Caco-2 (cell line): Measurements from ENCODE around the gene ARNT2. TPM values are rescaled to one million over a fixed set of nuclear protein-coding genes. Genes with fewer than 3 reads are reported as not detected.

ENCODE experiments used
- BruUV-seq: library from RNA; stranded (reverse); fragments of 400-500 nt; replicated peaks from 2 replicates; lab custom pipeline; 2021; lab: Mats Ljungman, UMichigan
- CTCF ChIA-PET: fragments of 300-600 bp; sonication (Branson Sonifier 250); formaldehyde crosslinking; loops from one replicate; lab custom pipeline; 2022; ENCODE audit warnings: antibody characterized with exemption; lab: Charles Lee
- POLR2A ChIA-PET: fragments of 300-600 bp; sonication (Branson Sonifier 250); formaldehyde crosslinking; loops from one replicate; lab custom pipeline; 2022; ENCODE audit warnings: antibody characterized with exemption; lab: Charles Lee
- DNase-seq, 2 experiments: peaks; one replicate each; pipeline versions ENCODE4 v3.0.0 to v3.0.0-alpha.2; 2020 to 2022
- H3K27me3 ChIP-seq: replicated peaks from 2 replicates; pipeline ENCODE4 v1.6.0; 2011; ENCODE audit warnings: low read length; ENCODE audit not compliant: control insufficient read depth, insufficient read depth
- H3K36me3 ChIP-seq: 2 replicates; pipeline ENCODE4 v1.5.1; 2011; ENCODE audit warnings: low read length; ENCODE audit not compliant: control insufficient read depth, insufficient read depth
- H3K4me1 ChIP-seq: fragments of 250-450 bp; sonication (Bioruptor Pico); 2 replicates; pipeline ENCODE4 v1.5.1; 2020; ENCODE audit warnings: mild to moderate bottlenecking
- H3K4me3 ChIP-seq: 2 replicates; pipeline ENCODE4 v1.5.1; 2011; ENCODE audit warnings: low read depth, mild to moderate bottlenecking, control low read depth, low read length
- H3K9me3 ChIP-seq: fragments of 250-450 bp; sonication (Bioruptor Pico); 2 replicates; pipeline ENCODE4 v1.5.1; 2020; ENCODE audit warnings: mild to moderate bottlenecking, moderate library complexity
- H3K27ac Mint-ChIP-seq: one replicate; pipeline ENCODE4 v1.8.0; 2022; ENCODE audit warnings: mixed read lengths; ENCODE audit not compliant: unreplicated experiment
- H3K27me3 Mint-ChIP-seq: one replicate; pipeline ENCODE4 v1.8.0; 2022; ENCODE audit warnings: mixed read lengths; ENCODE audit not compliant: insufficient read depth, unreplicated experiment
- H3K36me3 Mint-ChIP-seq: one replicate; pipeline ENCODE4 v1.8.0; 2022; ENCODE audit warnings: mild to moderate bottlenecking, mixed read lengths; ENCODE audit not compliant: insufficient read depth, unreplicated experiment
- H3K4me1 Mint-ChIP-seq: one replicate; pipeline ENCODE4 v1.8.0; 2022; ENCODE audit warnings: low read depth, mixed read lengths; ENCODE audit not compliant: unreplicated experiment
- H3K4me3 Mint-ChIP-seq: one replicate; pipeline ENCODE4 v1.8.0; 2022; ENCODE audit warnings: mild to moderate bottlenecking, moderate library complexity, mixed read lengths; ENCODE audit not compliant: unreplicated experiment
- H3K9me3 Mint-ChIP-seq: one replicate; pipeline ENCODE4 v1.8.0; 2022; ENCODE audit warnings: mixed read lengths; ENCODE audit not compliant: unreplicated experiment
- CTCF ChIP-seq, 2 experiments: fragments of 200-600 bp in 1 of 2; IDR thresholded peaks; 1 replicate in 1 of 2; 2 replicates in 1 of 2; pipeline versions ENCODE4 v1.5.1 to v1.8.0; 2011 to 2022; ENCODE audit warnings: antibody characterized with exemption in 1 of 2, control low read depth in 1 of 2, inconsistent platforms in 1 of 2, low read depth in 1 of 2, low read length in 1 of 2, mild to moderate bottlenecking in 1 of 2, moderate library complexity in 1 of 2; ENCODE audit not compliant: insufficient read depth in 1 of 2, severe bottlenecking in 1 of 2, unreplicated experiment in 1 of 2
- intact Hi-C: fragments of 100-400 bp; cut with micrococcal nuclease; formaldehyde crosslinking; loops from one replicate; pipeline ENCODE4 v1.10.0; 2022; ENCODE audit not compliant: unreplicated experiment
- total RNA-seq: library from RNA; stranded (reverse); gene quantifications from 2 replicates; pipeline ENCODE4 v1.2.3, GENCODE V29; 2022

The ARNT2 gene
- total RNA-seq, 1 experiment from 2014 or later = 0.23 TPM

- CTCF ChIA-PET = no interaction called here
- BruUV-seq = no TSS peak
- Histone ChIP-seq H3K4me1 (peaks cover 17% of the 10 kb centered on the region; the same call in 1 of the 2 replicates), H3K4me3 (no peak overlapping the region), H3K27me3 (no peaks in the 10 kb centered on the region), H3K9me3 (no peaks in the 10 kb centered on the region), H3K36me3 (no peaks in the 10 kb centered on the region)
- H3K27ac Mint-ChIP-seq = no peak overlapping the region
- no peaks in the 10 kb centered on the region for H3K36me3 Mint-ChIP-seq
- intact Hi-C loops = no loop called here
- H3K4me1 Mint-ChIP-seq = no peaks in the 10 kb centered on the region
- no peak for TF ChIP-seq CTCF (IDR thresholded peaks at IDR 0.05; ENCODE audit: insufficient read depth in 1 of 2, low read depth in 1 of 2, low read length in 1 of 2, severe bottlenecking in 1 of 2, unreplicated experiment in 1 of 2)
- H3K27me3 Mint-ChIP-seq = no peaks in the 10 kb centered on the region
- DNase-seq = no peak
- POLR2A ChIA-PET = no interaction called here
- no peak overlapping the region for H3K4me3 Mint-ChIP-seq
- no peaks in the 10 kb centered on the region for H3K9me3 Mint-ChIP-seq
Measured at GRCh38 chr15:80594091-80594889, 190.1 kb downstream of the ARNT2 start.

GRCh38 chr15:80595396-80595795 is 191.2 kb downstream of the ARNT2 start:
- Mint-ChIP-seq H3K4me1 (no peaks in the 10 kb centered on the region), H3K27me3 (peaks cover 2% of the 10 kb centered on the region), H3K36me3 (no peaks in the 10 kb centered on the region), H3K4me3 (no peak overlapping the region), H3K27ac (no peak overlapping the region), H3K9me3 (no peaks in the 10 kb centered on the region)
- H3K4me1 ChIP-seq = peaks cover 17% of the 10 kb centered on the region; the same call in 1 of the 2 replicates
- CTCF ChIA-PET = no interaction called here
- no peak overlapping the region for H3K4me3 ChIP-seq
- DNase-seq = no peak
- H3K27me3 ChIP-seq = no peaks in the 10 kb centered on the region
- TF ChIP-seq CTCF (IDR thresholded peaks at IDR 0.05; ENCODE audit: insufficient read depth in 1 of 2, low read depth in 1 of 2, low read length in 1 of 2, severe bottlenecking in 1 of 2, unreplicated experiment in 1 of 2) = no peak
- POLR2A ChIA-PET = no interaction called here
- no peaks in the 10 kb centered on the region for H3K9me3 ChIP-seq
- no peaks in the 10 kb centered on the region for H3K36me3 ChIP-seq
- BruUV-seq = no TSS peak
- intact Hi-C loops = no loop called here

- peaks cover 2% of the 10 kb centered on the region for H3K27me3 Mint-ChIP-seq
- no peak for TF ChIP-seq CTCF (IDR thresholded peaks at IDR 0.05; ENCODE audit: insufficient read depth in 1 of 2, low read depth in 1 of 2, low read length in 1 of 2, severe bottlenecking in 1 of 2, unreplicated experiment in 1 of 2)
- Histone ChIP-seq H3K36me3 (no peaks in the 10 kb centered on the region), H3K4me3 (no peak overlapping the region), H3K9me3 (no peaks in the 10 kb centered on the region), H3K4me1 (peaks cover 17% of the 10 kb centered on the region; the same call in 1 of the 2 replicates), H3K27me3 (no peaks in the 10 kb centered on the region)
- H3K36me3 Mint-ChIP-seq = no peaks in the 10 kb centered on the region
- no peak overlapping the region for H3K4me3 Mint-ChIP-seq
- H3K4me1 Mint-ChIP-seq = no peaks in the 10 kb centered on the region
- peak; percentile 32 to 46 for DNase-seq
- ChIA-PET CTCF (interaction anchor here (1.1 to 1.5 kb wide), 3 partner anchors 23 to 180 kb away, joined by 3 to 4 read pairs (median 4); no protein-coding TSS in a partner anchor), POLR2A (no interaction called here)
- H3K9me3 Mint-ChIP-seq = no peaks in the 10 kb centered on the region
- no TSS peak for BruUV-seq
- H3K27ac Mint-ChIP-seq = peak overlapping the region; percentile 22
- intact Hi-C loops = no loop called here
Measured at GRCh38 chr15:80596521-80596976, 192.4 kb downstream of the ARNT2 start.
